HCT116 (cell line): ENCODE results near the gene DEXI.

Experiments used
- ATF3 ChIP-seq: IDR thresholded peaks from 2 replicates; pipeline ENCODE4 v1.6.1; 2012
- CTCF ChIP-seq, 3 experiments: fragments of 200-600 bp in 1 of 3; sonication (generic) in 1 of 3; IDR thresholded peaks in 2 of 3; conservative IDR thresholded peaks in 1 of 3; 2 replicates each; pipeline ENCODE4 v1.5.1; 2012 to 2017; ENCODE audit warnings: low read depth in 2 of 3, low read length in 2 of 3, antibody characterized with exemption in 1 of 3, borderline replicate concordance in 1 of 3, control low read depth in 1 of 3, mild to moderate bottlenecking in 1 of 3, mixed read lengths in 1 of 3, mixed run types in 1 of 3, moderate library complexity in 1 of 3; ENCODE audit not compliant: insufficient read depth in 1 of 3
- EZH2 ChIP-seq: fragments of 200-600 bp; sonication (generic); IDR thresholded peaks from 2 replicates; pipeline ENCODE4 v1.6.1; 2017; ENCODE audit warnings: antibody characterized with exemption, mixed run types
- EZH2phosphoT487 ChIP-seq: fragments of 200-600 bp; IDR thresholded peaks from 2 replicates; pipeline ENCODE4 v1.6.1; 2018; ENCODE audit warnings: antibody characterized with exemption, borderline replicate concordance
- JUND ChIP-seq: IDR thresholded peaks from 2 replicates; pipeline ENCODE4 v1.6.1; 2012
- POLR2A ChIP-seq: IDR thresholded peaks from 2 replicates; pipeline ENCODE4 v1.7.0; 2011; ENCODE audit warnings: borderline replicate concordance; ENCODE audit not compliant: insufficient read depth, insufficient read length; ENCODE audit errors: extremely low read depth
- POLR2AphosphoS5 ChIP-seq: IDR thresholded peaks from 2 replicates; pipeline ENCODE4 v1.6.1; 2011; ENCODE audit warnings: mild to moderate bottlenecking, low read depth, low read length, moderate library complexity
- RAD21 ChIP-seq: IDR thresholded peaks from 2 replicates; pipeline ENCODE4 v1.6.1; 2012; ENCODE audit warnings: low read depth, mild to moderate bottlenecking
- SIN3A ChIP-seq: IDR thresholded peaks from 2 replicates; pipeline ENCODE4 v1.6.1; 2012; ENCODE audit warnings: low read depth
- TCF7L2 ChIP-seq: IDR thresholded peaks from 2 replicates; pipeline ENCODE4 v1.7.0; 2011; ENCODE audit warnings: borderline replicate concordance, inconsistent platforms; ENCODE audit not compliant: insufficient read depth, insufficient read length; ENCODE audit errors: extremely low read depth
- ZNF274 ChIP-seq: fragments of 200-500 bp; sonication (Bioruptor generic); IDR thresholded peaks from 2 replicates; pipeline ENCODE4 v1.6.1; 2014; ENCODE audit warnings: mild to moderate bottlenecking, low read depth, low read length, inconsistent platforms
- TF ChIP-seq, protein P1 (sequence below): IDR thresholded peaks from 2 replicates; pipeline ENCODE4 v1.6.1; 2012; ENCODE audit warnings: low read depth
- TF ChIP-seq, protein P2 (sequence below): IDR thresholded peaks from 2 replicates; pipeline ENCODE4 v1.6.1; 2012

- TF ChIP-seq CTCF (IDR thresholded peaks at IDR 0.05 in 2 of 3, conservative IDR thresholded peaks at IDR 0.05 in 1 of 3; ENCODE audit: borderline replicate concordance in 1 of 3, insufficient read depth in 1 of 3, low read depth in 2 of 3, low read length in 2 of 3) (no peak), SIN3A (no peak), POLR2A (no peak), POLR2AphosphoS5 (no peak), ATF3 (no peak), EZH2phosphoT487 (no peak), ZNF274 (no peak), TCF7L2 (no peak), RAD21 (no peak), EZH2 (no peak), JUND (no peak)
- TF ChIP-seq, protein P1, sequence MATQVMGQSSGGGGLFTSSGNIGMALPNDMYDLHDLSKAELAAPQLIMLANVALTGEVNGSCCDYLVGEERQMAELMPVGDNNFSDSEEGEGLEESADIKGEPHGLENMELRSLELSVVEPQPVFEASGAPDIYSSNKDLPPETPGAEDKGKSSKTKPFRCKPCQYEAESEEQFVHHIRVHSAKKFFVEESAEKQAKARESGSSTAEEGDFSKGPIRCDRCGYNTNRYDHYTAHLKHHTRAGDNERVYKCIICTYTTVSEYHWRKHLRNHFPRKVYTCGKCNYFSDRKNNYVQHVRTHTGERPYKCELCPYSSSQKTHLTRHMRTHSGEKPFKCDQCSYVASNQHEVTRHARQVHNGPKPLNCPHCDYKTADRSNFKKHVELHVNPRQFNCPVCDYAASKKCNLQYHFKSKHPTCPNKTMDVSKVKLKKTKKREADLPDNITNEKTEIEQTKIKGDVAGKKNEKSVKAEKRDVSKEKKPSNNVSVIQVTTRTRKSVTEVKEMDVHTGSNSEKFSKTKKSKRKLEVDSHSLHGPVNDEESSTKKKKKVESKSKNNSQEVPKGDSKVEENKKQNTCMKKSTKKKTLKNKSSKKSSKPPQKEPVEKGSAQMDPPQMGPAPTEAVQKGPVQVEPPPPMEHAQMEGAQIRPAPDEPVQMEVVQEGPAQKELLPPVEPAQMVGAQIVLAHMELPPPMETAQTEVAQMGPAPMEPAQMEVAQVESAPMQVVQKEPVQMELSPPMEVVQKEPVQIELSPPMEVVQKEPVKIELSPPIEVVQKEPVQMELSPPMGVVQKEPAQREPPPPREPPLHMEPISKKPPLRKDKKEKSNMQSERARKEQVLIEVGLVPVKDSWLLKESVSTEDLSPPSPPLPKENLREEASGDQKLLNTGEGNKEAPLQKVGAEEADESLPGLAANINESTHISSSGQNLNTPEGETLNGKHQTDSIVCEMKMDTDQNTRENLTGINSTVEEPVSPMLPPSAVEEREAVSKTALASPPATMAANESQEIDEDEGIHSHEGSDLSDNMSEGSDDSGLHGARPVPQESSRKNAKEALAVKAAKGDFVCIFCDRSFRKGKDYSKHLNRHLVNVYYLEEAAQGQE, result no peak
- TF ChIP-seq, protein P2, sequence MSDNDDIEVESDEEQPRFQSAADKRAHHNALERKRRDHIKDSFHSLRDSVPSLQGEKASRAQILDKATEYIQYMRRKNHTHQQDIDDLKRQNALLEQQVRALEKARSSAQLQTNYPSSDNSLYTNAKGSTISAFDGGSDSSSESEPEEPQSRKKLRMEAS, result no peak
These were observed 11.1 kb downstream of the DEXI start for GRCh38 chr16:10931134-10931533.
